ENCODE data around the gene CSRNP3.

GRCh38 chr2:165432234-165432966 is 37.1 kb upstream of the CSRNP3 start:
- TF ChIP-seq POLR2A (IDR thresholded peaks at IDR 0.05) (no peak), CTCF (IDR thresholded peaks at IDR 0.05) (no peak)
